Ectodermal cell (in vitro differentiated cells): ENCODE measurements around the gene ABHD5.

Source experiments
- H3K27ac ChIP-seq: 2 replicates; pipeline ENCODE4 v1.7.0; 2013; ENCODE audit warnings: mild to moderate bottlenecking, low read depth, low read length; ENCODE audit not compliant: insufficient read depth, poor library complexity, severe bottlenecking
- H3K27me3 ChIP-seq: 2 replicates; pipeline ENCODE4 v1.7.0; 2013; ENCODE audit warnings: mild to moderate bottlenecking, low read length; ENCODE audit not compliant: insufficient read depth, control insufficient read depth, poor library complexity, severe bottlenecking
- H3K36me3 ChIP-seq: one replicate; pipeline ENCODE4 v1.7.0; 2013; ENCODE audit warnings: low read length; ENCODE audit not compliant: control insufficient read depth, insufficient read depth
- H3K4me1 ChIP-seq: one replicate; pipeline ENCODE4 v1.7.0; 2013; ENCODE audit warnings: low read length; ENCODE audit not compliant: control insufficient read depth, insufficient read depth
- H3K4me3 ChIP-seq: 2 replicates; pipeline ENCODE4 v1.7.0; 2013; ENCODE audit warnings: low read depth, low read length, control low read depth; ENCODE audit not compliant: insufficient read depth
- H3K9me3 ChIP-seq: 2 replicates; pipeline ENCODE4 v1.7.0; 2013; ENCODE audit warnings: mild to moderate bottlenecking, low read length, moderate library complexity; ENCODE audit not compliant: control insufficient read depth
- WGBS, 2 experiments: methylation state at CpG; one replicate each; pipeline ENCODE4 v1.1.7; 2013; ENCODE audit warnings: missing lambda C conversion rate in 2 of 2; 5-methylcytosine and 5-hydroxymethylcytosine counted together

Gene ABHD5

DNA sequence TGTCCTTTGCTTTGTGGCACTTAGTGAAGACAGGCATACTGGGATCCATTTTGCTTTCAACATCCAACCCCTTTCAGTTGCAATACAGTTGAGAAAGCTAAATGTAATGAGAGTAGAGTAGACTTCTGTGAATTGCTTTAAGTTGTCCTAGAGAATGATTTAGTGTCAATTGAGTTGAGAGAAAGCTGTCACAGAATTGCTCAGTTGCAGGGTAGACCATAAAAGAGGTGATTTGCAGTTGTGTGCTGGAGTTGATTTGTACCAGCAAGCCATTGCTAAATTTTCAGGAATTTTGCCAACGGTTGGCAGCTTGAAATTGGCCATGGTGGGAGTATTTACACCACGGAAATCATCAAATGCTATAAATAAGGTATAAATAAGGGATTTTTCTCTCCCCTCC, 2.2 kb downstream of the ABHD5 start:
- Histone ChIP-seq H3K4me3 (no peak overlapping the region), H3K4me1 (no peaks in the 10 kb centered on the region), H3K27me3 (peaks cover 8% of the 10 kb centered on the region), H3K27ac (no peak overlapping the region), H3K9me3 (no peaks in the 10 kb centered on the region), H3K36me3 (no peaks in the 10 kb centered on the region)
- WGBS, 2 experiments: 66 to 68% methylated on average over 2 of the region's 2 CpGs

- Histone ChIP-seq H3K4me3 (no peak overlapping the region), H3K9me3 (no peaks in the 10 kb centered on the region), H3K36me3 (no peaks in the 10 kb centered on the region), H3K4me1 (no peaks in the 10 kb centered on the region), H3K27me3 (peaks cover 8% of the 10 kb centered on the region), H3K27ac (no peak overlapping the region)
- 88 to 92% methylated on average over 1 of the region's 1 CpG for WGBS, 2 experiments
These were observed 2.9 kb downstream of the ABHD5 start for GRCh38 chr3:43693594-43693993.

- H3K4me3 ChIP-seq: no peak overlapping the region
- WGBS, 2 experiments: 86 to 96% methylated on average over 1 to 2 of the region's 2 CpGs
- H3K27me3 ChIP-seq: no peaks in the 10 kb centered on the region
- H3K36me3 ChIP-seq: no peaks in the 10 kb centered on the region
- H3K27ac ChIP-seq: no peak overlapping the region
- no peaks in the 10 kb centered on the region for H3K9me3 ChIP-seq
- no peaks in the 10 kb centered on the region for H3K4me1 ChIP-seq
These were observed 4.7 kb downstream of the ABHD5 start for GRCh38 chr3:43695443-43695842.

- Histone ChIP-seq H3K4me1 (no peaks in the 10 kb centered on the region), H3K36me3 (no peaks in the 10 kb centered on the region), H3K9me3 (no peaks in the 10 kb centered on the region), H3K27ac (no peak overlapping the region), H3K27me3 (no peaks in the 10 kb centered on the region), H3K4me3 (no peak overlapping the region)
These were observed 5.1 kb downstream of the ABHD5 start for GRCh38 chr3:43695863-43696262.

GRCh38 chr3:43696441-43696840, 5.7 kb downstream of the ABHD5 start:
- no peaks in the 10 kb centered on the region for H3K27me3 ChIP-seq
- H3K9me3 ChIP-seq: no peaks in the 10 kb centered on the region
- no peak overlapping the region for H3K27ac ChIP-seq
- no peak overlapping the region for H3K4me3 ChIP-seq
- no peaks in the 10 kb centered on the region for H3K4me1 ChIP-seq
- 92% methylated on average over 1 of the region's 1 CpG for WGBS, 2 experiments
- H3K36me3 ChIP-seq: no peaks in the 10 kb centered on the region

DNA sequence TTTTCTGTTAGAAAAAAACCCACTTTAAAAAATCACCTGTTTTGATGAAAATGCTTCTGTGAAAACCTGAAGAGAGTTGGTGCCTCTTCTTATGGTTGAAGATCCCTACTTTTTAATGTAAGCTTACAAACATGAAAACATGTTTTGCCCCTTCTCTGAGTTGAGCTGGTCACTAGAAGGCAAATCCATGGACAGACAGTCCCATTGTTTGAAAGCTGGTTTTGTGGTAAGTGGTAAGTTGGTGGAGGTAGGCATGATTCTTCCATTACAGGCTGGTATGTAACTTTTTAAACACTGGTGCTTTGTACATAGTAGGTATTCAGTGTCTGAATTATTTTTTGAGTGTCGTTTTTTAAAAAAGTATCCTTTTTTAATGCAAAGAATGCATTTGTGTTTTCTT, 6.1 kb downstream of the ABHD5 start:
- Histone ChIP-seq H3K36me3 (no peaks in the 10 kb centered on the region), H3K4me1 (no peaks in the 10 kb centered on the region), H3K4me3 (no peak overlapping the region), H3K27ac (no peak overlapping the region), H3K27me3 (no peaks in the 10 kb centered on the region), H3K9me3 (no peaks in the 10 kb centered on the region)
- 75 to 95% methylated on average over 1 of the region's 1 CpG for WGBS, 2 experiments

DNA sequence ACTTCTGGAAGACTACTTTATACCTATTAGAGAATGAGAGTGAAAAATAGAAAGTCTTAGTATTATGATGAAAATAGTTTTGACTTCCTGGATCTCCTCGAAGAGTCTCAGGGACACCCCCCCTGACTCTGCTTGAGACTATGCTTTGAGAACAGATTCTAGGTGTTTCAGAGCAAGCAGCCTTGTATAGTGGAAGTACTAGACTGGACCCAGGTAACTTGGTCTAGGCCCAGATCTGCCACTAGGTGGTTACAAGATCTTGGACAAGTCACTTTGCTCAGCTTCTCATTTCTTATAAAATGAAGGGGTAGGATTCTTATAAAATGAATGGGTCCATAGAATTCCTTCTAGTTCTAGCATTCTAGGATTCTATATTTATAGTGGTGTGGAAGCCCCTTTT, 9.1 kb downstream of the ABHD5 start:
- Histone ChIP-seq H3K27ac (no peak overlapping the region), H3K27me3 (no peaks in the 10 kb centered on the region), H3K36me3 (no peaks in the 10 kb centered on the region), H3K4me3 (no peak overlapping the region), H3K4me1 (no peaks in the 10 kb centered on the region), H3K9me3 (no peaks in the 10 kb centered on the region)
- WGBS, 2 experiments: 63 to 65% methylated on average over 1 of the region's 1 CpG

DNA sequence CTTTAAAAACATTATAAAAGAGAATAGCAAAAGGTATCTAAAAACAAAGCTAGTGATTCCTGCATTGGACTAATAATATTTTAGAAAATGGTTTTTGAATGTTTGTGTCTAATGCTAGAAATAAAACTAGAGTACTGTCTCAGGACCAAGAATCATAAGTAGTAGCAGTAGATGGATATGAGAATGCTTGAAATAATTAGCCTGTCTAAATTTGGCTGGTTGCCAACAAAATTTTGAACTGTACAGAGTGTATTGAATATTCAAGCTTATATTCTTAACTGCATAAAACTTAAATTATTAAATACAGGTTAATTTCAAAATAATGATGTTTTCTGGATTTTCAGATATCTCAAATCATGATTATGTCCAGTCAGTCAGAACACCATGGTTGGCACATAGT, 14.0 kb downstream of the ABHD5 start:
- Histone ChIP-seq H3K4me1 (no peaks in the 10 kb centered on the region), H3K27me3 (no peaks in the 10 kb centered on the region), H3K27ac (no peak overlapping the region), H3K36me3 (no peaks in the 10 kb centered on the region), H3K9me3 (no peaks in the 10 kb centered on the region), H3K4me3 (no peak overlapping the region)

GRCh38 chr3:43706342-43706741, 15.6 kb downstream of the ABHD5 start:
- H3K27ac ChIP-seq: no peak overlapping the region
- no peaks in the 10 kb centered on the region for H3K9me3 ChIP-seq
- H3K4me3 ChIP-seq: no peak overlapping the region
- no peaks in the 10 kb centered on the region for H3K27me3 ChIP-seq
- WGBS, 2 experiments: 79 to 87% methylated on average over 5 to 7 of the region's 7 CpGs
- H3K36me3 ChIP-seq: no peaks in the 10 kb centered on the region
- H3K4me1 ChIP-seq: no peaks in the 10 kb centered on the region

GRCh38 chr3:43707266-43707665, 16.5 kb downstream of the ABHD5 start:
- 89 to 95% methylated on average over 2 of the region's 2 CpGs for WGBS, 2 experiments
- H3K27me3 ChIP-seq: no peaks in the 10 kb centered on the region
- H3K4me3 ChIP-seq: no peak overlapping the region
- H3K36me3 ChIP-seq: no peaks in the 10 kb centered on the region
- no peak overlapping the region for H3K27ac ChIP-seq
- H3K4me1 ChIP-seq: no peaks in the 10 kb centered on the region
- H3K9me3 ChIP-seq: no peaks in the 10 kb centered on the region

- no peaks in the 10 kb centered on the region for H3K36me3 ChIP-seq
- no peaks in the 10 kb centered on the region for H3K27me3 ChIP-seq
- H3K27ac ChIP-seq: no peak overlapping the region
- H3K4me3 ChIP-seq: no peak overlapping the region
- H3K9me3 ChIP-seq: no peaks in the 10 kb centered on the region
- no peaks in the 10 kb centered on the region for H3K4me1 ChIP-seq
These were observed 17.3 kb downstream of the ABHD5 start for GRCh38 chr3:43707998-43708397.
